ENCODE measurements around the gene TIMM44.

TIMM44 gene

GRCh38 chr19:7916955-7917266, 26.6 kb downstream of the TIMM44 start:
- TF ChIP-seq CTCF (IDR thresholded peaks at IDR 0.05; ENCODE audit: low read depth, low read length), result no peak
- peak overlapping the region in 1 of 2 donors; percentile 40 for H3K4me3 ChIP-seq (replicated peaks in 1 of 2; ENCODE audit: low read depth in 2 of 2, low read length in 2 of 2)
- no peak for DNase-seq (ENCODE audit: low read depth in 2 of 2)

GRCh38 chr19:7916103-7916954, 27.1 kb downstream of the TIMM44 start:
- TF ChIP-seq CTCF (IDR thresholded peaks at IDR 0.05; ENCODE audit: low read depth, low read length), result no peak
- peak in 1 of 2 donors; percentile 30 for DNase-seq (ENCODE audit: low read depth in 2 of 2)

GRCh38 chr19:7915250-7916102, 28.0 kb downstream of the TIMM44 start:
- H3K4me3 ChIP-seq (replicated peaks in 1 of 2; ENCODE audit: low read depth in 2 of 2, low read length in 2 of 2), result peak overlapping the region in 1 of 2 donors; percentile 40
- DNase-seq (ENCODE audit: low read depth in 2 of 2), result no peak
- TF ChIP-seq CTCF (IDR thresholded peaks at IDR 0.05; ENCODE audit: low read depth, low read length), result no peak

More at GRCh38 chr19:7916103-7916954, 27.1 kb downstream of the TIMM44 start:
- peak overlapping the region; percentile 17 to 40 for H3K4me3 ChIP-seq (replicated peaks in 1 of 2; ENCODE audit: low read depth in 2 of 2, low read length in 2 of 2)

GRCh38 chr19:7914598-7915045, 28.8 kb downstream of the TIMM44 start, which contains the start of gene TGFBR3L:
TSS of gene TGFBR3L (plus strand) at chr19:7914830.
- no peak for TF ChIP-seq CTCF (IDR thresholded peaks at IDR 0.05; ENCODE audit: low read depth, low read length)
- no peak within 1 kb of the TSS for H3K4me3 ChIP-seq (replicated peaks in 1 of 2; ENCODE audit: low read depth in 2 of 2, low read length in 2 of 2)
- DNase-seq (ENCODE audit: low read depth in 2 of 2), result no peak

GRCh38 chr19:7914099-7914498, 29.4 kb downstream of the TIMM44 start:
- no peak for TF ChIP-seq CTCF (IDR thresholded peaks at IDR 0.05; ENCODE audit: low read depth, low read length)
- DNase-seq (ENCODE audit: low read depth in 2 of 2), result no peak
- no peak overlapping the region for H3K4me3 ChIP-seq (replicated peaks in 1 of 2; ENCODE audit: low read depth in 2 of 2, low read length in 2 of 2)

GRCh38 chr19:7913652-7914051, 29.8 kb downstream of the TIMM44 start:
- no peak for TF ChIP-seq CTCF (IDR thresholded peaks at IDR 0.05; ENCODE audit: low read depth, low read length)
- DNase-seq (ENCODE audit: low read depth in 2 of 2), result no peak
- no peak overlapping the region for H3K4me3 ChIP-seq (replicated peaks in 1 of 2; ENCODE audit: low read depth in 2 of 2, low read length in 2 of 2)
